ENCODE results near the gene MYOZ3.

DNA sequence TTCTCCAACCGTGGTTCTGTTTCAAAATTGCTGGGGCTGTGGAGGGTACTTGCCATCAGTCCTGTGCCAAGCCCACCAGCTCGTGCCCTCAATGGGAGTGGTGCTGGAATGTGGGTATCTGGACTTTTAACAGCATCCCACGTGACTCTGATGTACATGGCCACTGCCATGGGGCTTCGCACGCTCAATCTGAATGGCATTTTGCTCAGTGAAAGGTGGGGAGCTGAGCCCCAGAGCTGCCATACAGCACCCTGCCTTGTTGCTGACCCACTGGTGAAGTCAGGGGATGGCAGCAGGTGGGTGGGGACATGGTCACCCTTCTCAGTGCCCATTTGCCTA, 37.2 kb upstream of the MYOZ3 start:
- TF ChIP-seq, protein P1, sequence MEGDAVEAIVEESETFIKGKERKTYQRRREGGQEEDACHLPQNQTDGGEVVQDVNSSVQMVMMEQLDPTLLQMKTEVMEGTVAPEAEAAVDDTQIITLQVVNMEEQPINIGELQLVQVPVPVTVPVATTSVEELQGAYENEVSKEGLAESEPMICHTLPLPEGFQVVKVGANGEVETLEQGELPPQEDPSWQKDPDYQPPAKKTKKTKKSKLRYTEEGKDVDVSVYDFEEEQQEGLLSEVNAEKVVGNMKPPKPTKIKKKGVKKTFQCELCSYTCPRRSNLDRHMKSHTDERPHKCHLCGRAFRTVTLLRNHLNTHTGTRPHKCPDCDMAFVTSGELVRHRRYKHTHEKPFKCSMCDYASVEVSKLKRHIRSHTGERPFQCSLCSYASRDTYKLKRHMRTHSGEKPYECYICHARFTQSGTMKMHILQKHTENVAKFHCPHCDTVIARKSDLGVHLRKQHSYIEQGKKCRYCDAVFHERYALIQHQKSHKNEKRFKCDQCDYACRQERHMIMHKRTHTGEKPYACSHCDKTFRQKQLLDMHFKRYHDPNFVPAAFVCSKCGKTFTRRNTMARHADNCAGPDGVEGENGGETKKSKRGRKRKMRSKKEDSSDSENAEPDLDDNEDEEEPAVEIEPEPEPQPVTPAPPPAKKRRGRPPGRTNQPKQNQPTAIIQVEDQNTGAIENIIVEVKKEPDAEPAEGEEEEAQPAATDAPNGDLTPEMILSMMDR (IDR thresholded peaks at IDR 0.05): no peak
- TF ChIP-seq POLR2A (IDR thresholded peaks at IDR 0.05): no peak

All from lower leg skin (tissue), 3 donors.